GM21447 (cell line): Measurements from ENCODE around the gene SH2B2.
"Not testable (repeated sequence)": the region's sequence is repeated elsewhere in the genome, so short reads cannot be mapped to it uniquely, and the experiment has no call there.

Experiments used
- ATAC-seq: cut with Tn5 transposase; IDR thresholded peaks from one replicate; pipeline ENCODE4 v1.9.1; 2021; ENCODE audit not compliant: unreplicated experiment

Gene SH2B2

GRCh38 chr7:102284891-102285539, 1.7 kb upstream of the SH2B2 start:
- no peak for ATAC-seq

GRCh38 chr7:102285540-102286236, 980 bp upstream of the SH2B2 start:
- no peak for ATAC-seq

GRCh38 chr7:102287111-102287980, 678 bp downstream of the SH2B2 start:
- no peak for ATAC-seq

GRCh38 chr7:102287981-102288278, 1.3 kb downstream of the SH2B2 start:
- ATAC-seq = no peak

- no peak for ATAC-seq
Observed at GRCh38 chr7:102288285-102288930, 1.7 kb downstream of the SH2B2 start.

GRCh38 chr7:102289057-102289456, 2.4 kb downstream of the SH2B2 start:
- ATAC-seq = no peak

GRCh38 chr7:102291056-102291915, 4.6 kb downstream of the SH2B2 start:
- ATAC-seq = peak; percentile 36

GRCh38 chr7:102291916-102292267, 5.2 kb downstream of the SH2B2 start:
- ATAC-seq = no peak

- ATAC-seq = no peak
Observed at GRCh38 chr7:102292813-102293798, 6.4 kb downstream of the SH2B2 start.

- ATAC-seq = no peak
Observed at GRCh38 chr7:102294589-102294988, 7.9 kb downstream of the SH2B2 start.

GRCh38 chr7:102295346-102296178, 8.9 kb downstream of the SH2B2 start:
- ATAC-seq = no peak

GRCh38 chr7:102296179-102296438, 9.4 kb downstream of the SH2B2 start:
- no peak for ATAC-seq

GRCh38 chr7:102296514-102296913, 9.8 kb downstream of the SH2B2 start:
- ATAC-seq = no peak

GRCh38 chr7:102297487-102298218, 11.0 kb downstream of the SH2B2 start:
- no peak for ATAC-seq

GRCh38 chr7:102300643-102301221, 14.1 kb downstream of the SH2B2 start:
- no peak for ATAC-seq

GRCh38 chr7:102301367-102301766, 14.7 kb downstream of the SH2B2 start:
- ATAC-seq = not testable (repeated sequence)

GRCh38 chr7:102302025-102302424, 15.4 kb downstream of the SH2B2 start:
- ATAC-seq = no peak
